Adipocyte (in vitro differentiated cells): ENCODE results near the gene DLG2.

Experiments
- DNase-seq: peaks from one replicate; pipeline ENCODE4 v3.0.0-alpha.2; 2015; ENCODE audit warnings: low read depth
- H3K27me3 ChIP-seq: replicated peaks from 2 replicates; pipeline ENCODE4 v1.7.0; 2013; ENCODE audit warnings: mild to moderate bottlenecking, low read length, moderate library complexity; ENCODE audit not compliant: control insufficient read depth, insufficient read depth
- H3K36me3 ChIP-seq: 2 replicates; pipeline ENCODE4 v1.7.0; 2013; ENCODE audit warnings: low read length, mild to moderate bottlenecking, moderate library complexity; ENCODE audit not compliant: control insufficient read depth, insufficient read depth, severe bottlenecking
- H3K4me1 ChIP-seq: 2 replicates; pipeline ENCODE4 v1.7.0; 2013; ENCODE audit warnings: mild to moderate bottlenecking, low read length, moderate library complexity; ENCODE audit not compliant: control insufficient read depth, insufficient read depth
- H3K4me3 ChIP-seq: 2 replicates; pipeline ENCODE4 v1.7.0; 2013; ENCODE audit warnings: mild to moderate bottlenecking, low read length, moderate library complexity
- H3K9ac ChIP-seq: 2 replicates; pipeline ENCODE4 v1.7.0; 2013; ENCODE audit warnings: mild to moderate bottlenecking, low read length, moderate library complexity
- H3K9me3 ChIP-seq: 2 replicates; pipeline ENCODE4 v1.7.0; 2013; ENCODE audit warnings: mild to moderate bottlenecking, low read length, moderate library complexity; ENCODE audit not compliant: control insufficient read depth

Gene DLG2

GRCh38 chr11:84740050-84740449 lies 887.1 kb downstream of the DLG2 start:
- H3K4me3 ChIP-seq, result no peak overlapping the region
- H3K9me3 ChIP-seq, result no peaks in the 10 kb centered on the region
- H3K9ac ChIP-seq, result no peak overlapping the region
- H3K4me1 ChIP-seq, result no peaks in the 10 kb centered on the region
- no peaks in the 10 kb centered on the region for H3K27me3 ChIP-seq
- no peak for DNase-seq
- no peaks in the 10 kb centered on the region for H3K36me3 ChIP-seq

DNA sequence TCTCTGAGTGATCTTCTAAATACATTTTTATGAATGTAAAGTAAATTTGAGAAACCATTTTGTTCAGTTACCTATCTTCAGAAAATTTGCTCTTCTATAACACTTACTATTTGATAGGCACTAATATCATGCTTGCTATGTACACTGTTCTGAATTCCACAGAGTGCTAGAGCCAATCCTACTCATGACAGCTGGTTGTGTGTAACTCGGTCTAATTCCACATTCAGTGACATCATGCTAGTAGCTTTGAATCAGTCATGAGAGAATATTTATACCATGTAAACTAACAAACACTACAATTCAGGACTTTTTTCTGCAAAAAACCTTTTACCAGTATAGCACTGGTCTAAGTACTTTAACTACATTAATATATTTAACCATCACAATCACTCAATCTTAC lies 902.9 kb downstream of the DLG2 start:
- no peaks in the 10 kb centered on the region for H3K9me3 ChIP-seq
- no peak overlapping the region for H3K9ac ChIP-seq
- peaks cover 8% of the 10 kb centered on the region for H3K4me1 ChIP-seq
- no peak overlapping the region for H3K4me3 ChIP-seq
- H3K36me3 ChIP-seq, result no peaks in the 10 kb centered on the region
- peaks cover 3% of the 10 kb centered on the region for H3K27me3 ChIP-seq
- no peak for DNase-seq

DNA sequence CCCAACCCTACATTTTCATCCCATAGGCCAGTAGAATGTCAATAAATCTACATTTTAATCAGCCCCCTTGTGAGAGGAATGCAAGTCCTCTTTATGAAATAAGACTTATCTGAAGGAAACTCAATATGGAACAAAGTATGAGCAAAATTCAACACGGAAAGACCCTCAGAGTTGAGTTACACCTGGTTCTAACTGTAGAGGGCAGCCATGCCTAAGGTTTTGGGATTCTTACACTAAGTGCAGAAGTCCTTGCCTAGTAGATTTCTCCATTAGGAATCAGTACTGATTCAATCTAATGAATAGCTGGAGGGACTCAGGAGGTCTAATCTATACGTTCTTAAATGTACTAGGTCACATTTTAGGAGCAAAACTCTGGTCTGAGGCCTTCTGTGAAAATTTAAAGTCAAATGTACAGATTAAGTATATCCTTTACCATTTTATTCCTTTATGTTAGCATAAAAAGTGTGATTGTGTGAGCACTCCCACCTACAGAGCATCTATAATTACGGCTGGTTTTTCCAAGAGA lies 904.5 kb downstream of the DLG2 start:
- Histone ChIP-seq H3K4me1 (peaks cover 8% of the 10 kb centered on the region), H3K9me3 (no peaks in the 10 kb centered on the region), H3K9ac (no peak overlapping the region), H3K36me3 (no peaks in the 10 kb centered on the region), H3K4me3 (no peak overlapping the region), H3K27me3 (peaks cover 6% of the 10 kb centered on the region)
- no peak for DNase-seq

GRCh38 chr11:84721561-84721961 lies 905.6 kb downstream of the DLG2 start:
- peaks cover 8% of the 10 kb centered on the region for H3K4me1 ChIP-seq
- peaks cover 6% of the 10 kb centered on the region for H3K27me3 ChIP-seq
- DNase-seq, result no peak
- no peak overlapping the region for H3K9ac ChIP-seq
- no peaks in the 10 kb centered on the region for H3K9me3 ChIP-seq
- H3K36me3 ChIP-seq, result no peaks in the 10 kb centered on the region
- H3K4me3 ChIP-seq, result no peak overlapping the region

DNA sequence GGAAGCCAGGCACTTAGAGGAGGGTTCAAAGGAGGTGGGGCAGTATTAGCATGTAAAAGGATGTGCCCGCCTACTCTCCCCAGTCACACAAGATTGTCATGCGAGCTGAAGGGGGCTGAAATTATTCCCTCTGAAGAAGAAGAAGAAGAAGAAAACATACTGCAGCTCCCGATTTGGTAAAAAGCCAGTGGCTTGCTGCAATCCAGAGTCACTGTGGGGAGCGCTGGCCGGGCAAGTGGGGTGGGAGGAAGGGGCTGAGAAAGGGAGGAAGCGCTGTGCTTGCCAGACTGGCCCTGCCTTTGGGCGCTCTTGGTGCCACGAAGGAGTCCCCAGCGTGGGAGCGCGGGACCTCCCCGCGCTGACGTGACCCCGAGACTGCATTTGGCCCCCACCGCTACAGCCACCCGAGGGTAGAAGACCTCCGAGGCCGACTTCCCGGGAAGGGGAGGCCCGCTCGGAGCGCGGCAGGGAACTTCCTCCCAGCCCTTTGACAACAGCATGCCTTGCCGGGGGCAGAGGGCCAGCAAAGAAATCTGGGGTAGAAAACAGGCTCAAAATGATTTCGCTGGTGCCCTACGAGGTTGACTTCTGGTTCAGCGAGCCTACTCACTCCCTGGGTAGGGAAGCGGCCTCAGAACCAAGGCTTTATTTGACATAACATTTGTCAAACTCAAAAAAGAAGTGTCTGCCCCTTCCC lies 906.3 kb downstream of the DLG2 start:
- H3K36me3 ChIP-seq, result no peaks in the 10 kb centered on the region
- DNase-seq, result peak; percentile 33
- no peaks in the 10 kb centered on the region for H3K9me3 ChIP-seq
- no peak overlapping the region for H3K9ac ChIP-seq
- peaks cover 8% of the 10 kb centered on the region for H3K4me1 ChIP-seq
- peak overlapping the region; percentile 83 for H3K4me3 ChIP-seq
- peaks cover 6% of the 10 kb centered on the region for H3K27me3 ChIP-seq

DNA sequence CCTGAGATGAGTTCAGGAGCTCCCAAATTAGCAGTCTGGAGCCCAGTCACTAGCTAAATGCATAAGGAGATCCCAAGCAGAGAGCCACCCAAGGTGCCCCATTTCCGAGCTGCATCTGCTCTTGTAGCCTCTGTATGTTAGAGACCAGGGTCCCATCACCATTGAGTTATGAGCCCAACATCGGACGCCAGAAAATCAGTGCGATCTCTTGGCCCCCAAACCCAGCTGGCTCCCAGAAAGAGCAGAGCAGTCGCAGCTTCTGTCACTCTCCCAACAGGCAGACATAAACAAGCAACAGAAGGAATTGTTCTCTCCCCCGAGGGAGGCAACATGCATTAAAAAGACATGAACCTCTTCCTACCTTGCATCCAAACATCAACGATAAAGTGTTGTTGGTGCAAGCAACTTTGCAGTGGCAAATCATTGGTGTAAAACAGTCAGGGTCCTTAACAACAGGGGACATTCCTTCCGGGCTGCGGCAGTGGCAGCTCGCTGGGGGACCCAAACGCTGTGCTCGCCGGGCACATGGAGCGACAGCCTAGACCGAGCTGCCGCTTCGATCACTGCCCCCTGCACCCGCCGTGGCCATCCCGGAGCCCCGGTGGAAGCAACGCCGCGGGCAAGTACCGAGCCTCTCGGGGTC lies 907.1 kb downstream of the DLG2 start:
- Histone ChIP-seq H3K4me3 (peak overlapping the region; percentile 83), H3K9ac (peak overlapping the region; percentile 61), H3K4me1 (peaks cover 8% of the 10 kb centered on the region), H3K9me3 (no peaks in the 10 kb centered on the region), H3K27me3 (peaks cover 6% of the 10 kb centered on the region), H3K36me3 (no peaks in the 10 kb centered on the region)
- DNase-seq, result no peak

- Histone ChIP-seq H3K4me3 (no peak overlapping the region), H3K9ac (no peak overlapping the region), H3K36me3 (no peaks in the 10 kb centered on the region), H3K9me3 (no peaks in the 10 kb centered on the region), H3K27me3 (peaks cover 5% of the 10 kb centered on the region), H3K4me1 (no peaks in the 10 kb centered on the region)
- DNase-seq, result peak; percentile 34
Observed at GRCh38 chr11:84714316-84714780, 912.8 kb downstream of the DLG2 start.

DNA sequence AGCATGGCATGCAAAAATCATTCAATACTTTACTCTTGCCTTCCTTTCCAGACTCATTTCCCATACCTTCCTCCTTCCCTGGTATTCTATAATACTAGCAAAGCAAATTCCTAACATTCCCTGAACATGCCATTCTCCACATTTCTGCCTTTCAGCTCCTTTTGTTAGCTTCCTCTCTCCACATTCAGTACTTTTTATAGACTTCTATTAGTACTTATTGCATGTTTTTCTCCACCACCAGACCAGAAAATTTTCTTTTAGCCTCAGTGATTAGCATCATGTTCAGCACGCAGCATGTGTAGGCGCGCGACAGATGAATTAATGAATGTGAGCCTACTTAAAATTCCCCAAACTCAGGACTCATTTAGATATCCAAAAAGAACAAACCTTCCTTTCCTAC lies 935.3 kb downstream of the DLG2 start:
- H3K4me1 ChIP-seq, result no peaks in the 10 kb centered on the region
- DNase-seq, result no peak
- H3K9me3 ChIP-seq, result no peaks in the 10 kb centered on the region
- no peaks in the 10 kb centered on the region for H3K36me3 ChIP-seq
- H3K4me3 ChIP-seq, result no peak overlapping the region
- H3K27me3 ChIP-seq, result no peaks in the 10 kb centered on the region
- no peak overlapping the region for H3K9ac ChIP-seq

- H3K9ac ChIP-seq, result no peak overlapping the region
- no peak overlapping the region for H3K4me3 ChIP-seq
- no peak for DNase-seq
- no peaks in the 10 kb centered on the region for H3K27me3 ChIP-seq
- no peaks in the 10 kb centered on the region for H3K4me1 ChIP-seq
- no peaks in the 10 kb centered on the region for H3K36me3 ChIP-seq
- H3K9me3 ChIP-seq, result no peaks in the 10 kb centered on the region
Observed at GRCh38 chr11:84687433-84687832, 939.7 kb downstream of the DLG2 start.

DNA sequence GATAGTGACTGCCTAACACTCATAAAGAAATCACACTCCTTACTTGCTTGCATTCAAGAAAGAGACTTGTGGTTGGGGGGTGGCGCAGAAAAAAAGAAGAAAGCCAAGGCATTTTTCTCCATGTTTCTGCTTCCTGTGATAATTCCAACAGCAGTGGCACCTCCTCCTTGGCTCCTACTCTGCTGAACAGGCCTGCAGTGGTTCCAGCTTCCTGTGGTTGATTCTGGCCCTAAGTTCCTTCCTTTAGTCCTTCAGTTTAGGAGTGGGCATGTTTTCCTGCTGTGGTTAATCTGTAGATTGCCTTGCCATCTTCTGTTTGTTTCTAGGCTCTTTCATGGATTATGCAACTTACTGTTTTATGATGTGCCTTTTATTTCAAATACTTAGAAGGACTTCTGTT lies 940.4 kb downstream of the DLG2 start:
- Histone ChIP-seq H3K4me3 (no peak overlapping the region), H3K9ac (no peak overlapping the region), H3K27me3 (no peaks in the 10 kb centered on the region), H3K36me3 (no peaks in the 10 kb centered on the region), H3K4me1 (no peaks in the 10 kb centered on the region), H3K9me3 (no peaks in the 10 kb centered on the region)
- no peak for DNase-seq

GRCh38 chr11:84685976-84686375 lies 941.2 kb downstream of the DLG2 start:
- H3K9me3 ChIP-seq, result no peaks in the 10 kb centered on the region
- H3K4me1 ChIP-seq, result no peaks in the 10 kb centered on the region
- H3K4me3 ChIP-seq, result no peak overlapping the region
- no peak for DNase-seq
- no peak overlapping the region for H3K9ac ChIP-seq
- no peaks in the 10 kb centered on the region for H3K27me3 ChIP-seq
- no peaks in the 10 kb centered on the region for H3K36me3 ChIP-seq
